ENCODE results near the gene PPP3CA.

DNA sequence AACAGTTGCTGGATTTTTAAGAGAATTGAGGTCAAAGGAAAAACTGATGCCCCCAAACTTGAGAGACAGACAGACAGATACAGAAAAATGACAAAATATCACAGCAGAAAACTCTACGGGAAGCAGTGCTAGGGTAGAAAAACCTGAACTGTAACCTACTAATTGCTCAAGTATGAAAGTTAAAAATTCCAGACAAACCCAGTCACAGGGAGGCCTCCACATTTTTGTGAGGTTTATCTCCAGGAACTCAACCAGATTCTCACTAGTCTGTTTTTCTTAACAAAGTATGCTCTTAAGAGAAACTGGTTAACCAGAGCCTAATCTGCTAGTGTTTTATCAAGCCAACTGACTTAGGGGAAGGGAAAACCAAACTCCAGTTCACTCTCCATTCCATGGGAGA lies 19.9 kb upstream of the PPP3CA start:
- TF ChIP-seq, protein P1, sequence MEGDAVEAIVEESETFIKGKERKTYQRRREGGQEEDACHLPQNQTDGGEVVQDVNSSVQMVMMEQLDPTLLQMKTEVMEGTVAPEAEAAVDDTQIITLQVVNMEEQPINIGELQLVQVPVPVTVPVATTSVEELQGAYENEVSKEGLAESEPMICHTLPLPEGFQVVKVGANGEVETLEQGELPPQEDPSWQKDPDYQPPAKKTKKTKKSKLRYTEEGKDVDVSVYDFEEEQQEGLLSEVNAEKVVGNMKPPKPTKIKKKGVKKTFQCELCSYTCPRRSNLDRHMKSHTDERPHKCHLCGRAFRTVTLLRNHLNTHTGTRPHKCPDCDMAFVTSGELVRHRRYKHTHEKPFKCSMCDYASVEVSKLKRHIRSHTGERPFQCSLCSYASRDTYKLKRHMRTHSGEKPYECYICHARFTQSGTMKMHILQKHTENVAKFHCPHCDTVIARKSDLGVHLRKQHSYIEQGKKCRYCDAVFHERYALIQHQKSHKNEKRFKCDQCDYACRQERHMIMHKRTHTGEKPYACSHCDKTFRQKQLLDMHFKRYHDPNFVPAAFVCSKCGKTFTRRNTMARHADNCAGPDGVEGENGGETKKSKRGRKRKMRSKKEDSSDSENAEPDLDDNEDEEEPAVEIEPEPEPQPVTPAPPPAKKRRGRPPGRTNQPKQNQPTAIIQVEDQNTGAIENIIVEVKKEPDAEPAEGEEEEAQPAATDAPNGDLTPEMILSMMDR (IDR thresholded peaks at IDR 0.05) = no peak
- TF ChIP-seq POLR2A (IDR thresholded peaks at IDR 0.05) = no peak
